ENCODE measurements around the gene SLC7A10. TPM values are rescaled to one million over a fixed set of nuclear protein-coding genes. Genes with fewer than 3 reads are reported as not detected.
"Not testable (repeated sequence)": the region's sequence is repeated elsewhere in the genome, so short reads cannot be mapped to it uniquely, and the experiment has no call there.

The SLC7A10 gene
- total RNA-seq, 4 donors from 2014 or later = not detected

- Histone ChIP-seq H3K36me3 (no peaks in the 10 kb centered on the region), H3K4me3 (no peak overlapping the region), H3K4me1 (no peaks in the 10 kb centered on the region), H3K27me3 (no peaks in the 10 kb centered on the region), H3K9me3 (no peaks in the 10 kb centered on the region), H3K27ac (no peak overlapping the region)
- in situ Hi-C loops (cut with MboI; ENCODE audit: low sequenced_read_pairs in 4 of 4) = no loop called here
- intact Hi-C loops (cut with DNase I; ENCODE audit: low total_unique reads) = no loop called here
- no peak for TF ChIP-seq CTCF (IDR thresholded peaks at IDR 0.05 in 4 of 5, conservative IDR thresholded peaks at IDR 0.05 in 1 of 5)
- no peak for TF ChIP-seq POLR2A (IDR thresholded peaks at IDR 0.05)
- no peak for DNase-seq
- ATAC-seq = no peak
Measured at GRCh38 chr19:33214596-33214995, 11.1 kb downstream of the SLC7A10 start.

- Histone ChIP-seq H3K36me3 (no peaks in the 10 kb centered on the region), H3K27me3 (no peaks in the 10 kb centered on the region), H3K4me1 (no peaks in the 10 kb centered on the region), H3K9me3 (no peaks in the 10 kb centered on the region), H3K4me3 (no peak overlapping the region), H3K27ac (no peak overlapping the region)
- intact Hi-C loops (cut with DNase I; ENCODE audit: low total_unique reads) = no loop called here
- no peak for ATAC-seq
- in situ Hi-C loops (cut with MboI; ENCODE audit: low sequenced_read_pairs in 4 of 4) = no loop called here
- DNase-seq = no peak
- TF ChIP-seq POLR2A (IDR thresholded peaks at IDR 0.05) (no peak), CTCF (IDR thresholded peaks at IDR 0.05 in 4 of 5, conservative IDR thresholded peaks at IDR 0.05 in 1 of 5) (no peak)
Measured at GRCh38 chr19:33212436-33213172, 13.0 kb downstream of the SLC7A10 start.

GRCh38 chr19:33211794-33212435 lies 13.7 kb downstream of the SLC7A10 start:
- Histone ChIP-seq H3K4me1 (no peaks in the 10 kb centered on the region), H3K27me3 (no peaks in the 10 kb centered on the region), H3K4me3 (no peak overlapping the region), H3K9me3 (no peaks in the 10 kb centered on the region), H3K36me3 (no peaks in the 10 kb centered on the region), H3K27ac (no peak overlapping the region)
- in situ Hi-C loops (cut with MboI; ENCODE audit: low sequenced_read_pairs in 4 of 4) = no loop called here
- no peak for TF ChIP-seq CTCF (IDR thresholded peaks at IDR 0.05 in 4 of 5, conservative IDR thresholded peaks at IDR 0.05 in 1 of 5)
- no peak for TF ChIP-seq POLR2A (IDR thresholded peaks at IDR 0.05)
- intact Hi-C loops (cut with DNase I; ENCODE audit: low total_unique reads) = no loop called here
- ATAC-seq (no peak), DNase-seq (no peak)

GRCh38 chr19:33210266-33210940 lies 15.2 kb downstream of the SLC7A10 start:
- Histone ChIP-seq H3K4me1 (no peaks in the 10 kb centered on the region), H3K36me3 (no peaks in the 10 kb centered on the region), H3K4me3 (no peak overlapping the region), H3K27me3 (no peaks in the 10 kb centered on the region), H3K9me3 (no peaks in the 10 kb centered on the region), H3K27ac (no peak overlapping the region)
- TF ChIP-seq POLR2A (IDR thresholded peaks at IDR 0.05) = no peak
- no peak for TF ChIP-seq CTCF (IDR thresholded peaks at IDR 0.05 in 4 of 5, conservative IDR thresholded peaks at IDR 0.05 in 1 of 5)
- in situ Hi-C loops (cut with MboI; ENCODE audit: low sequenced_read_pairs in 4 of 4) = no loop called here
- intact Hi-C loops (cut with DNase I; ENCODE audit: low total_unique reads) = no loop called here
- ATAC-seq (no peak), DNase-seq (no peak)

GRCh38 chr19:33209850-33210230 lies 15.8 kb downstream of the SLC7A10 start:
- ATAC-seq; H3K27me3 ChIP-seq; H3K27ac ChIP-seq; DNase-seq; H3K9me3 ChIP-seq; intact Hi-C loops (cut with DNase I; ENCODE audit: low total_unique reads); H3K4me3 ChIP-seq; H3K4me1 ChIP-seq; in situ Hi-C loops (cut with MboI; ENCODE audit: low sequenced_read_pairs in 4 of 4); H3K36me3 ChIP-seq: not testable (repeated sequence)
